ENCODE data around the gene INO80.

INO80 gene

GRCh38 chr15:41043276-41043951 is 72.7 kb downstream of the INO80 start:
- DNase-seq, result peak; percentile 85

DNA sequence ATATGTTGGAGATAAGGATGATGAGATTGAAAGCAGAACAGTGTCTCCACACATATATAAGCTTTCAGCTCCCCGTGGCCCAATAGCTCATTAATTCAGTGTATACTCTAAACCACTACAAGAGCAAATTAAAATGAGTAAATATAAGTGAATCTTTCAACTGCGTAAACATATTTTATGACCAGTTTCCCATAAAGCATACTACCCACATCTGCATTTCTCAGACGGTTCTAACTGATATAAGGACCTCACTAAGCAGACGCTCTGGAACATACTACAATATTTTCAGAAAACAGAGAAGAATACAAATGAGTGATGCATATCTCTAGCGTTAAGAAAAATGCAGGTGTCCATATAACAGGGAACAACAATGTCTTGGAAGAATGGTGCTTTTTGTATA is 73.2 kb downstream of the INO80 start:
- DNase-seq, result peak; percentile 15

DNA sequence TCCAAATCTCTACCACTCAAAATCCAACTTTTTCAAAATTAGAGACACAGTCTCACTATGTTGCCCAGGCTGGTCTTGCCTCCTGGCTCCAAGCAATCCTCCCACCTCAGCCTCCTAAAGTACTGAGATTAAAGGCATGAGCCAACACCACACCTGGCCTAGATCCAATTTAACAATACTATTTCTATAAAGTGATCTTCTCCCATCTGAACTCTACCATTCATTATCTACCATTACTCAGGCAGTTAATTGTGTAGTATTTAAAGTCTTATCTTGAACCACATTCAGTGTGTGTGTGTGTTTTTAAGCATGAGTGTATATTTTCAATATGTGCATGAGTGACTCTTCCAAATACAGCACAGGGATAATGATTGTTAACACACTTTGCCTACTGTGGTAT is 77.0 kb downstream of the INO80 start:
- no peak for DNase-seq

GRCh38 chr15:41032079-41032328 is 84.1 kb downstream of the INO80 start:
- DNase-seq, result no peak

- DNase-seq, result no peak
These were observed 84.6 kb downstream of the INO80 start for GRCh38 chr15:41031232-41032078.

GRCh38 chr15:41028853-41029252 is 87.2 kb downstream of the INO80 start:
- DNase-seq, result no peak

GRCh38 chr15:41025393-41025792 is 90.7 kb downstream of the INO80 start:
- no peak for DNase-seq

GRCh38 chr15:41024885-41025284 is 91.2 kb downstream of the INO80 start:
- no peak for DNase-seq

DNA sequence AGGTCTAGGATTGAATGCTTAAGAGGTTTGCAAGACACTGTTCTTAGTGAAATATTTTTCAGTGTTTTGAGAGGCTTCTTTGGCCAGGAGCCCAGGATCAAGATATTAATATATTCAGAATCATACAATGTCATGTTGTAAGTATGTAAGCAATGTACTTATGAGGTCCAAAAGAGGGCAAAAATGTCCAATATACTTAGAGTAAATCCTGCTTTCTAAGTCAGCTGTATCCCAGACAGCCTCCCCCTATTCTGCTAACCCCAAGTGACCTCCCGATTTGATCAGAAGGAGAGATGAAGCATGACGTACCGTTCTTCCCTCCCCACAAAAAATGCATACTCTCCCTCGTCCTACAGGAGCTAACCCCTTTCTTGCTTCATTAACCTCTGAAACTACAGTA is 91.9 kb downstream of the INO80 start:
- DNase-seq, result peak; percentile 91

DNA sequence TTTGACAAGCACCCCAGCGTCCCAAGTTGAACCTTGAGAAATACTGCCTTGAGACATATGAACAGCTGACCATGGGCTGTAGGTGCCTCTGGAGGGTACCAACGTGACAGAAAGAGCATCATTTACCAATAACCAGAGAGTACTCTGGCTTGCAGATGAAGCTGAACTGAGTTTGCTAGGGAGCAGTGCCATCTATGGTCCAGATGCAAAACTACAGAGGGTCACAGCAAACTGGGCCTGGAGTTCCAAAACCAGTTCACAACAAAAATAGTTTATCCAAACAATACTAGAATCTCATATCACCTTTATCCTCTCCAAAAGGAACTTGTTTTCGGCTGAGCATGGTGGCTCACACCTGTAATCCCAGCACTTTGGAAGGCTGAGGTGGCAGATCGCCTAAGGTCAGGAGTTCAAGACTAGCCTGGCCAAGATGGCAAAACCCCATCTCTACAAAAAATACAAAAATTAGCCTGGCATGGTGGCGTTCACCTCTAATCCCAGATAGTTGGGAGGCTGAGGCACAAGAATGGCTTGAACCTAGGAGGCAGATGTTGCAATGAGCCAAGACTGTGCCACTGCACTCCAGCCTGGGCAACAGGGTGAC is 93.5 kb downstream of the INO80 start:
- DNase-seq, result peak; percentile 58

DNA sequence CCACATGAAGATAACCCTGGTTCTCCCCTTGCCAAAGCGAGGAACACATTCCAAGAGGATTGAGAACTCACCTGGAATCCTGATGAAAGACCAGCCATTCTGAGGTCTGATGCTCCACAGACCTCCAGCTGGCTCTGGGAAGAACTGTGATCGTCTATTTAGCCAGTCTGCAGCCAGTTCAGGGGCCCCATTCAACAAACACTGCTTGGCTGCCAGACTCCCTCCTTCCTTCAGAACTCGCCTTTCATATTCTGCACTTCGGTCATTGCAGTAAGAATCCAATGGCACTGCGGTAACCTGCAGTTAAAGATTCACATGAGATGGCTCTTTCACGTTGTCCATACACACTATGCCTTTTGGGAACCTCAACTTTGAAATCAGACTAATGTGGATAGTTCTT is 95.3 kb downstream of the INO80 start:
- DNase-seq, result no peak

DNA sequence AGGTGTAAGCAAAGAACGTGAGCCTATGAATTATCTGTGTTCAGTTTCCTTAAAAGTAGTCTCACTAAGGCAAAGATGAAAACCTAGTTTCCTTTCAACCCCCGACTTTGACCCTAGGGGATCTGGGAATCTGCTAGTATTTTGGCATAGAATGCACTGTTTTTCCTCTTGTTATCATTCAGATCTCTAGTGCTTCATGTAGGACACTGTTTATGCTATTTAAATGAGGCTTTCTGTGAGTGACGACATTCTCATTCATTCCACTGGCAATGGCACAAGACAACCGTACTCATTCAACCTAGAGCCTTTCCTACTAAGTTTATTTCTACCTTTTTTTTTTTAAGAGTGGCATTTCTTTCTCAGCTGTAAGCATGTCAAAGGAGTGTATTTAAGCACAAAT is 95.8 kb downstream of the INO80 start:
- DNase-seq, result no peak

GRCh38 chr15:41019174-41019573 is 96.9 kb downstream of the INO80 start:
- DNase-seq, result no peak

DNA sequence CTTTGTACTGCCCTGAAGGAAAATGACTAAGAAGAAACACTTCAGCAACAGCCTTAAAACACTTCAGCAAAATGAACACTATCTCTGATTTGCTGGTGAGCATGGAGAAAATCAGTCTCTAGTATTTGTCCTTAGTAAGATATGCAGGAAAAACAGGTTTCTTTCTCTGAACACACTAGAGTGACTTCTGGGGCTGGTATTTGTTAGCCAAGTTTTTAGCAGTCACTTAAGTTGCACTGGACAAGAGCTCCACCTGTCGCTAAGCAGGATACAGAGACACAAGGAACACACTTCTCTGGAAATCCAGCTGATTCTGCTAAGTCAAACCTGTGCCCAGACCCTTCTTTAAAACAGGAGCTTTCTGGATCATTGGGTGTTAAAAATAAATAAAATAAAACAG is 97.5 kb downstream of the INO80 start:
- DNase-seq, result no peak

DNA sequence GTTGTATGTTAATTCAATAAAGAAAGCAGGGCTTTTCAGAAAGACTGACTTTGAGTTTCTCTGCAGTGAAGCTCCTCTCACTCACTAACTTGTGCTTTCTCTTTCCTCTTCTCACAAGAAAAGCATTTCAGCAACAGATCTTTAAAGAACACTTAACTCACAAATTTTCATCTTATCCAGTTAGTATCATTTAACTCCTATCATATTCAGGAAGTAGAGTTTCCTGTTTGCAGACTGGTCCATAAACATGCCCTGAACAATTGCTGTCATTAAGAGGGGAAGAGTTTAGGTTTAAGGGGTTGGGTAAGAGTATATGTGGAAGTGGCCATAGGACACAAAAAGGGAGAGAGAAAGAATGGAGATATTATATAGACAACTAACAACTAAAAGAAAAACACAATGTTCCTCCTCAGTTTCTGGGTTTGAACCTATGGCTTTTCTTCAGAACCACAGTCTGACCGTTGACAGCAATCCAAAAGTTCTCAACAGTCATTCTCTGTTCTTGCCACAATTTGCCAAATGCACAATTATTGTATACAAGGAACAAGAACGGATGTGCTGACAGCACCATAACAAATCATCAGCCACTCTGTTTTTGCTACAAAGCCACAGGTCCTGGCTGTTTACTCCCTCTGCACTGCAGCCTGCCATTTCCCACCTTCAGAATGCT is 98.9 kb downstream of the INO80 start:
- no peak for DNase-seq

GRCh38 chr15:41013691-41014414 is 102.2 kb downstream of the INO80 start:
- peak; percentile 43 for DNase-seq

- no peak for DNase-seq
These were observed 104.8 kb downstream of the INO80 start for GRCh38 chr15:41011055-41011815.

GRCh38 chr15:41010345-41010744 is 105.7 kb downstream of the INO80 start:
- no peak for DNase-seq

DNA sequence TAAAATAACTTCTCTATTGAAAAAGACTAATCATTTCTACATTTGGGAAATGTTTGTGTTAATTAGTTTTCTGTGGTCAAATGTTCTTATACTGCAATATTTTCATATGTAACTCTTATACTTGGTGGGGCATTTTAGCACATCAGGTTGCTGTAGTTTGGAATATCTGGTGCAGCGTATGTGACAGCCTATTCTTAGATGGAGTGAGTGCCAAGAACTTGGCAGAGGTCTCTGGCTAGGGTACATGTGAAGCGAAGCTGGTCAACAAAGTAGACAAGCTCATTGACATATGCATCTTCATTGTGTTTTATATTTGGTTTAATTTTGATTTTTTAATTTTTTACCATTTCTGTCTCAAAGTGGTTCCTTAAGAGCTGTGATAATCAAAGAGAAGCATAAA is 109.6 kb downstream of the INO80 start:
- no peak for DNase-seq

DNA sequence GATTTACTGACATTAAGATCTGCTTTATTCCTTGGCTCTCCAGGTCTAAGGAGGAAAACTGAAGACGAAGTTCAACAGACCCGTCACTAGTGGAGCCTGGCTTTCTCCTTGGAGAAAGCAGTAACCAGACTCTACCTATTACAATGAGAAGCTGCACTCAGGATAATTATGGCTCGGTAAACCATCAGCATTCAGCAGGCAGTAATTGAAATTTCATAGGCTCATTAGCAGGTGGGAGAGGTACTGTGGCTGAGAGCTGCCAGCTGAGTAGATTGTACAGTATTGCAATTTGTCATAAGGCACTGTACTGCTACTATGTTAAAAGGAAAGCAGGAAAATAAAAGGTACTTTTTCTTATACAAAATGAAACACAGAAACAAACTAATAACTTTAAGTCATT is 111.6 kb downstream of the INO80 start:
- DNase-seq, result no peak

DNA sequence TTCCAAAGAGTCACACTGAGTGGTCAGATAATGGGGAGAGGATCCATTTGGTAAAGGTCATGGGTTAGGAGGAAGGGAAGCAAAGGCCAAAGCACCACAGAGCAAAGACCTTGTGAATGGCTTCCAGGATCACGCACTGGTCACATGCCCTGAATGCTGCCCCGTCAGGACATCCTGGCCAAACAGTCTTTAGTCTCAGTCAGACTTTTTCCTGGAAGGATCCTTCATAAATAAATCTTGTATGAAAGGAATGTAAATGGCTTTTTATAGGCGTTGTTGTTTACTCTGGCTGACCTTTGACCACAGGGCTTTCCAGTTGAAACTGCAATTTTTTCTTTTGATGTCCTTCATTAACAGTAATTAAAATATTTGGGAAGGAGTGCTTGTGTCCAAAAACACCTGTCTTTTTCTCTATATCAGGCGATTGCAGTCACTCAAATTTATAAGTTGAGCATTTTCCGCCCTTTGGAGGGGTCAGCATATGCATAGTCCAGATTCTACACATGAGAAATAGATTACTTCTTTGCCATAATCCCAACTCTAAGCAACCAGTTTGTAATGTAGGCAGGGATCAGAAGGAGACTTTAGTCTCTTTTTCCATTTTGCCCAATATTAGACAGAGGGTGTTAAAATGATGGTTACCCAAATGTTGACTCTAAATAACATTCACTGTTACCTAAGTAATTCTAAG is 114.4 kb downstream of the INO80 start:
- DNase-seq, result no peak

GRCh38 chr15:40999190-40999589 is 116.9 kb downstream of the INO80 start:
- DNase-seq, result peak; percentile 61
